Measurements from ENCODE around the gene TBC1D22B.

TBC1D22B gene

DNA sequence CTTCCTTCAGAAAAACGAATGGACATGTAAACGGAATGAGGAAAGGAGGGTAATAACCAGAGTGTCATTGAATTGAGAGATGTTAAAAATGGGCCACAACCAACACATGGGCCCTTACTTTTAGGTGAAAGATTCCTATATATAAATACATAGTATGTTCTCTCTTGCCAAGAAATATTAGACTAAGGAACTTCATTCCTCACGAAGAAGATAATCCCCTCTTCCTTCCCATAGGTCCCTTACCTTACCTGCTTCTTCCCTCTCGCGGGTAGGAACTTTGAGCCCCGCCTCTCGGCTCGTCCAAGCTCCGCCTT lies 295 bp upstream of the TBC1D22B start:
- Histone ChIP-seq H3K9ac (ENCODE audit: low read length) (peak overlapping the region; percentile 74), H3K27me3 (ENCODE audit: low read length) (no peaks in the 10 kb centered on the region), H3F3A (ENCODE audit: insufficient read depth) (peaks cover 14% of the 10 kb centered on the region; the same call in 1 of the 2 replicates), H3K4me2 (ENCODE audit: low read depth, low read length, poor library complexity, severe bottlenecking) (peak overlapping the region; percentile 68), H3K36me3 (ENCODE audit: low read length) (no peaks in the 10 kb centered on the region), H4K20me1 (ENCODE audit: low read depth, low read length) (no peaks in the 10 kb centered on the region), H3K27ac (ENCODE audit: low read depth, low read length) (no peak overlapping the region), H3K9me2 (replicated peaks; ENCODE audit: insufficient read depth, low read length) (no peaks in the 10 kb centered on the region), H3K79me2 (ENCODE audit: insufficient read depth, low read length) (0 out of 2 replicates have a peak, but pooled peaks cover 9% of the 10 kb centered on the region), H3K9me3 (ENCODE audit: insufficient read depth, low read length) (no peaks in the 10 kb centered on the region), H3K4me3 (ENCODE audit: insufficient read depth, low read length, poor library complexity, severe bottlenecking) (peak overlapping the region; percentile 69), H2AFZ (ENCODE audit: low read depth, low read length, severe bottlenecking) (peak overlapping the region; percentile 87)
- TF ChIP-seq, protein P1, sequence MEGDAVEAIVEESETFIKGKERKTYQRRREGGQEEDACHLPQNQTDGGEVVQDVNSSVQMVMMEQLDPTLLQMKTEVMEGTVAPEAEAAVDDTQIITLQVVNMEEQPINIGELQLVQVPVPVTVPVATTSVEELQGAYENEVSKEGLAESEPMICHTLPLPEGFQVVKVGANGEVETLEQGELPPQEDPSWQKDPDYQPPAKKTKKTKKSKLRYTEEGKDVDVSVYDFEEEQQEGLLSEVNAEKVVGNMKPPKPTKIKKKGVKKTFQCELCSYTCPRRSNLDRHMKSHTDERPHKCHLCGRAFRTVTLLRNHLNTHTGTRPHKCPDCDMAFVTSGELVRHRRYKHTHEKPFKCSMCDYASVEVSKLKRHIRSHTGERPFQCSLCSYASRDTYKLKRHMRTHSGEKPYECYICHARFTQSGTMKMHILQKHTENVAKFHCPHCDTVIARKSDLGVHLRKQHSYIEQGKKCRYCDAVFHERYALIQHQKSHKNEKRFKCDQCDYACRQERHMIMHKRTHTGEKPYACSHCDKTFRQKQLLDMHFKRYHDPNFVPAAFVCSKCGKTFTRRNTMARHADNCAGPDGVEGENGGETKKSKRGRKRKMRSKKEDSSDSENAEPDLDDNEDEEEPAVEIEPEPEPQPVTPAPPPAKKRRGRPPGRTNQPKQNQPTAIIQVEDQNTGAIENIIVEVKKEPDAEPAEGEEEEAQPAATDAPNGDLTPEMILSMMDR (IDR thresholded peaks at IDR 0.05; ENCODE audit: insufficient read depth, low read length, poor library complexity, severe bottlenecking) = no peak
- TF ChIP-seq EZH2phosphoT487 (conservative IDR thresholded peaks at IDR 0.05; ENCODE audit: low read length) = no peak

- Histone ChIP-seq H3K36me3 (ENCODE audit: low read length) (no peaks in the 10 kb centered on the region), H3K4me3 (ENCODE audit: insufficient read depth, low read length, poor library complexity, severe bottlenecking) (peak overlapping the region; percentile 69), H2AFZ (ENCODE audit: low read depth, low read length, severe bottlenecking) (peak overlapping the region; percentile 87), H3K79me2 (ENCODE audit: insufficient read depth, low read length) (0 out of 2 replicates have a peak, but pooled peaks cover 9% of the 10 kb centered on the region), H3K4me2 (ENCODE audit: low read depth, low read length, poor library complexity, severe bottlenecking) (peak overlapping the region; percentile 68), H3K9me2 (replicated peaks; ENCODE audit: insufficient read depth, low read length) (no peaks in the 10 kb centered on the region), H3K27me3 (ENCODE audit: low read length) (no peaks in the 10 kb centered on the region), H3F3A (ENCODE audit: insufficient read depth) (peaks cover 14% of the 10 kb centered on the region; the same call in 1 of the 2 replicates), H3K27ac (ENCODE audit: low read depth, low read length) (no peak overlapping the region), H4K20me1 (ENCODE audit: low read depth, low read length) (0 out of 2 replicates have a peak, but pooled peaks cover 3% of the 10 kb centered on the region), H3K9me3 (ENCODE audit: insufficient read depth, low read length) (no peaks in the 10 kb centered on the region), H3K9ac (ENCODE audit: low read length) (peak overlapping the region; percentile 74)
- TF ChIP-seq, protein P1 (IDR thresholded peaks at IDR 0.05; ENCODE audit: insufficient read depth, low read length, poor library complexity, severe bottlenecking) = no peak
- no peak for TF ChIP-seq EZH2phosphoT487 (conservative IDR thresholded peaks at IDR 0.05; ENCODE audit: low read length)
Observed at GRCh38 chr6:37258405-37259105, 983 bp downstream of the TBC1D22B start.

DNA sequence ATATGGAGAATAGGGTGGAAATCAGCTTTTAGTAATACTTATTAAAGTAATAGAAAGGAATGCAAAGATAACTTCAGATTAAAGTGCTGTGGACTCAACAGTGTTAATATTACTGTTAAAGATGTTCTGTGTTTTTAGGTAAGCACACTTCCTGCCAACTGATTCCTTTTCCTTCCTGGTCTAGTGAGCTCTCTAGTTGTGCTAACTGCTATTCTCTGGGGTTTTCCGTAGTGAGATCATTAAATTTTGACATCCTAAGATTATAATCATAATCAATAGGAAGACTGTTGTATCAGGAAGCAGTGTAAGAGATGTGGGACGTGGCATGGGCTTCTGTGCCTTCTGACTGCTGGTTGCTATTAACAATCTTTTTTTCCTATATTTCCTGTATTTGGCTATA lies 1.6 kb downstream of the TBC1D22B start:
- no peak overlapping the region for H3K27ac ChIP-seq (ENCODE audit: low read depth, low read length)
- no peak overlapping the region for H2AFZ ChIP-seq (ENCODE audit: low read depth, low read length, severe bottlenecking)
- no peak overlapping the region for H3K9ac ChIP-seq (ENCODE audit: low read length)
- 0 out of 2 replicates have a peak, but pooled peaks cover 3% of the 10 kb centered on the region for H4K20me1 ChIP-seq (ENCODE audit: low read depth, low read length)
- TF ChIP-seq EZH2phosphoT487 (conservative IDR thresholded peaks at IDR 0.05; ENCODE audit: low read length) = no peak
- TF ChIP-seq, protein P1 (IDR thresholded peaks at IDR 0.05; ENCODE audit: insufficient read depth, low read length, poor library complexity, severe bottlenecking) = no peak
- no peaks in the 10 kb centered on the region for H3K9me3 ChIP-seq (ENCODE audit: insufficient read depth, low read length)
- H3K4me3 ChIP-seq (ENCODE audit: insufficient read depth, low read length, poor library complexity, severe bottlenecking) = no peak overlapping the region
- H3K9me2 ChIP-seq (replicated peaks; ENCODE audit: insufficient read depth, low read length) = no peaks in the 10 kb centered on the region
- peak overlapping the region; percentile 68 for H3K4me2 ChIP-seq (ENCODE audit: low read depth, low read length, poor library complexity, severe bottlenecking)
- H3K36me3 ChIP-seq (ENCODE audit: low read length) = no peaks in the 10 kb centered on the region
- H3K79me2 ChIP-seq (ENCODE audit: insufficient read depth, low read length) = 0 out of 2 replicates have a peak, but pooled peaks cover 9% of the 10 kb centered on the region
- H3K27me3 ChIP-seq (ENCODE audit: low read length) = no peaks in the 10 kb centered on the region
- H3F3A ChIP-seq (ENCODE audit: insufficient read depth) = peaks cover 14% of the 10 kb centered on the region; the same call in 1 of the 2 replicates

Measured in SU-DHL-6 (cell line).